Tibial artery (tissue), 4 donors: Measurements from ENCODE around the gene CXCL9.

Experiments
- DNase-seq, 2 donors: peaks; one replicate each; pipeline ENCODE4 v3.0.0-alpha.2; 2019
- H3K27ac ChIP-seq, 2 donors: fragments of 200-600 bp; sonication (generic) in 1 of 2; 1 replicate in 1 of 2; 2 replicates in 1 of 2; pipeline ENCODE4 v1.5.1; 2018 to 2019; ENCODE audit warnings: mild to moderate bottlenecking in 1 of 2
- H3K27me3 ChIP-seq, 2 donors: fragments of 200-600 bp; sonication (generic) in 1 of 2; one replicate each; pipeline versions ENCODE4 v1.5.1 to v1.6.0; 2016 to 2019
- H3K36me3 ChIP-seq, 3 donors: fragments of 200-600 bp; sonication (generic) in 2 of 3; one replicate each; pipeline ENCODE4 v1.5.1; 2016 to 2019; ENCODE audit warnings: mild to moderate bottlenecking in 2 of 3
- H3K4me1 ChIP-seq, 4 donors: fragments of 200-600 bp; sonication (generic) in 2 of 4; 1 replicate in 3 of 4; 2 replicates in 1 of 4; pipeline ENCODE4 v1.5.1; 2016 to 2019
- H3K4me3 ChIP-seq, 2 donors: fragments of 200-600 bp; sonication (generic) in 1 of 2; 1 replicate in 1 of 2; 2 replicates in 1 of 2; pipeline ENCODE4 v1.5.1; 2018 to 2019; ENCODE audit warnings: mild to moderate bottlenecking in 2 of 2
- H3K9me3 ChIP-seq, 3 donors: fragments of 200-600 bp; sonication (generic) in 1 of 3; one replicate each; pipeline ENCODE4 v1.5.1; 2016 to 2019
- CTCF ChIP-seq, 2 experiments: fragments of 200-600 bp in 1 of 2; fragments of 450-650 bp in 1 of 2; IDR thresholded peaks; one replicate each; pipeline ENCODE4 v1.5.1; 2017 to 2019; ENCODE audit warnings: antibody characterized with exemption in 2 of 2, mild to moderate bottlenecking in 1 of 2, moderate library complexity in 1 of 2
- intact Hi-C: fragments of 100-400 bp; cut with DNase I; formaldehyde crosslinking; loops from one replicate; pipeline ENCODE4 v1.15.0; 2023; ENCODE audit warnings: low total_unique reads

Gene CXCL9

GRCh38 chr4:76023389-76023788, 16.1 kb upstream of the CXCL9 start, which contains the start of gene CXCL10:
Gene CXCL10, minus strand, starts transcription at chr4:76023497. Its CDS starts 66 bp downstream, at chr4:76023431.
- Histone ChIP-seq H3K4me1 (peaks cover 0 to 3% (median under 1%) of the 10 kb centered on the region in 4 donors), H3K27ac (no peak within 1 kb of the TSS), H3K4me3 (no peak within 1 kb of the TSS), H3K9me3 (no peaks in the 10 kb centered on the region), H3K36me3 (no peaks in the 10 kb centered on the region), H3K27me3 (no peaks in the 10 kb centered on the region)
- TF ChIP-seq CTCF (IDR thresholded peaks at IDR 0.05): no peak
- intact Hi-C loops: no loop called here
- DNase-seq: no peak

- no peak for TF ChIP-seq CTCF (IDR thresholded peaks at IDR 0.05)
- H3K36me3 ChIP-seq: no peaks in the 10 kb centered on the region
- H3K27me3 ChIP-seq: no peaks in the 10 kb centered on the region
- H3K27ac ChIP-seq: no peak overlapping the region
- H3K4me3 ChIP-seq: no peak overlapping the region
- DNase-seq: no peak
- H3K9me3 ChIP-seq: no peaks in the 10 kb centered on the region
- intact Hi-C loops: no loop called here
- H3K4me1 ChIP-seq: no peaks in the 10 kb centered on the region
Measured at GRCh38 chr4:76022677-76023076, 15.4 kb upstream of the CXCL9 start.

DNA sequence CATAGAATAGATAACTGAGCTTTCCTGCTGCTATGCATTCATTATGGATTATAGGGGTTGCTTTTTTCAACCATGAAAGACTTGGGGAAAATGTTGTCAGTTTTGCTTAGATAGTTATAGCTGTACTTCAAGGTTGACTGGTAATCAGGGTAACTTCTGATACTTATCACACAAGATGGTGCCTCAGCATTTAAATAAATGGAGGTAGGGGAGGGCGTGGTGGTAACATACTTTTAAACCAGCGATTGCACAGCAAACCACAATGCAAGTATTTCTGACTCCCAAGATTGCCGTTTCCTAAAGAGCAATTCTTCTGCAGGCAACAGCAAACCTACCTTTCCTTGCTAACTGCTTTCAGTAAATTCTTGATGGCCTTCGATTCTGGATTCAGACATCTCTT, 14.7 kb upstream of the CXCL9 start:
- Histone ChIP-seq H3K36me3 (no peaks in the 10 kb centered on the region), H3K4me3 (no peak overlapping the region), H3K27me3 (no peaks in the 10 kb centered on the region), H3K4me1 (no peaks in the 10 kb centered on the region), H3K9me3 (no peaks in the 10 kb centered on the region), H3K27ac (no peak overlapping the region)
- intact Hi-C loops: no loop called here
- TF ChIP-seq CTCF (IDR thresholded peaks at IDR 0.05): no peak
- DNase-seq: no peak

GRCh38 chr4:76017056-76017686, 9.9 kb upstream of the CXCL9 start:
- no peak for DNase-seq
- H3K27ac ChIP-seq: no peak overlapping the region
- no peak for TF ChIP-seq CTCF (IDR thresholded peaks at IDR 0.05)

DNA sequence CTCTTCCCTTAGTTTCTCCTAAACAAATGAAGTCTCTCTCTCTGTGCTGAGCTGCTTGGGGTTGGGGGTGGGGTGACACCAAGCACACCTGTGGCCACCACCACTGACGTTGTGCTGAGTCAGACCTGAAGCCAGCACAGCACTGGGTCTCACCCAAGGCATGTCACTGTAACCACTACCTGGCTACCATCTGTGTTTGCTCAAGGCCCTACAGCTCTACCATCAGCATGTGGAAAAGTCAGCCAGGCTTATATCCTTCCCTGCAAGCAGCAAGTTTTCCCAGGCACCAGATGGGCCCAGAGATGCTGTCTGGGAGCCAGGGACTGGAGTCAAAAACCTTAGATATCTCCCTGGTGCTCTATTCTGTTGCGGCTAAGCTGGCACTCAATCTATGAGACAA, 9.1 kb upstream of the CXCL9 start:
- no peak overlapping the region for H3K27ac ChIP-seq
- no peaks in the 10 kb centered on the region for H3K36me3 ChIP-seq
- no peak for TF ChIP-seq CTCF (IDR thresholded peaks at IDR 0.05)
- no peak for DNase-seq
- H3K27me3 ChIP-seq: no peaks in the 10 kb centered on the region
- peaks cover 0 to 12% (median 0%) of the 10 kb centered on the region in 4 donors for H3K4me1 ChIP-seq
- no peak overlapping the region for H3K4me3 ChIP-seq
- no peaks in the 10 kb centered on the region for H3K9me3 ChIP-seq
- intact Hi-C loops: no loop called here

More at GRCh38 chr4:76017056-76017686, 9.9 kb upstream of the CXCL9 start:
- intact Hi-C loops: no loop called here
- peaks cover 0 to 6% (median 0%) of the 10 kb centered on the region in 4 donors for H3K4me1 ChIP-seq
- H3K9me3 ChIP-seq: no peaks in the 10 kb centered on the region
- no peak overlapping the region for H3K4me3 ChIP-seq
- no peaks in the 10 kb centered on the region for H3K36me3 ChIP-seq
- H3K27me3 ChIP-seq: no peaks in the 10 kb centered on the region
